ENCODE measurements around the gene SIAH1. TPM values are rescaled to one million over a fixed set of nuclear protein-coding genes. Genes with fewer than 3 reads are reported as not detected.

The SIAH1 gene
- total and polyA plus RNA-seq, 2 donors (not counting 1 experiment from before 2014, with no cell fraction given): 21.4 to 59.1 TPM

- H4K20me1 ChIP-seq (ENCODE audit: control insufficient read depth, extremely low read depth, insufficient read depth, low read length): no peaks in the 10 kb centered on the region
- no peaks in the 10 kb centered on the region for H3K79me2 ChIP-seq (ENCODE audit: control insufficient read depth, insufficient read depth, low read length)
- DNase-seq (ENCODE audit: low read depth in 2 of 2): no peak
- no peaks in the 10 kb centered on the region for H3K36me3 ChIP-seq (ENCODE audit: control insufficient read depth, insufficient read depth, low read length)
- TF ChIP-seq EZH2 (IDR thresholded peaks at IDR 0.05; ENCODE audit: low read length, missing control alignments): no peak
- TF ChIP-seq CTCF (conservative IDR thresholded peaks at IDR 0.05 in 1 of 2, IDR thresholded peaks at IDR 0.05 in 1 of 2; ENCODE audit: low read depth in 1 of 2, low read length in 2 of 2): no peak
- H3K27ac ChIP-seq (ENCODE audit: insufficient read depth, low read length): no peak overlapping the region
- no peaks in the 10 kb centered on the region for H3K9me3 ChIP-seq (ENCODE audit: control insufficient read depth, insufficient read depth, low read depth, low read length)
- no peak overlapping the region for H3K4me2 ChIP-seq (ENCODE audit: extremely low read depth, insufficient read depth, low read length)
- H3K4me1 ChIP-seq (ENCODE audit: control insufficient read depth, extremely low read depth, insufficient read depth, low read length): peaks cover 3% of the 10 kb centered on the region
- H2AFZ ChIP-seq (ENCODE audit: low read length): no peak overlapping the region
- H3K27me3 ChIP-seq (ENCODE audit: control insufficient read depth, insufficient read depth, low read length): no peaks in the 10 kb centered on the region
- no peak overlapping the region for H3K4me3 ChIP-seq (replicated peaks in 1 of 4; ENCODE audit: control extremely low read depth in 1 of 4, insufficient read depth in 1 of 4, low read depth in 3 of 4, low read length in 4 of 4)
- no peak overlapping the region for H3K9ac ChIP-seq (ENCODE audit: insufficient read depth, low read length)
These were observed 45.7 kb upstream of the SIAH1 start for GRCh38 chr16:48430890-48431289.

DNA sequence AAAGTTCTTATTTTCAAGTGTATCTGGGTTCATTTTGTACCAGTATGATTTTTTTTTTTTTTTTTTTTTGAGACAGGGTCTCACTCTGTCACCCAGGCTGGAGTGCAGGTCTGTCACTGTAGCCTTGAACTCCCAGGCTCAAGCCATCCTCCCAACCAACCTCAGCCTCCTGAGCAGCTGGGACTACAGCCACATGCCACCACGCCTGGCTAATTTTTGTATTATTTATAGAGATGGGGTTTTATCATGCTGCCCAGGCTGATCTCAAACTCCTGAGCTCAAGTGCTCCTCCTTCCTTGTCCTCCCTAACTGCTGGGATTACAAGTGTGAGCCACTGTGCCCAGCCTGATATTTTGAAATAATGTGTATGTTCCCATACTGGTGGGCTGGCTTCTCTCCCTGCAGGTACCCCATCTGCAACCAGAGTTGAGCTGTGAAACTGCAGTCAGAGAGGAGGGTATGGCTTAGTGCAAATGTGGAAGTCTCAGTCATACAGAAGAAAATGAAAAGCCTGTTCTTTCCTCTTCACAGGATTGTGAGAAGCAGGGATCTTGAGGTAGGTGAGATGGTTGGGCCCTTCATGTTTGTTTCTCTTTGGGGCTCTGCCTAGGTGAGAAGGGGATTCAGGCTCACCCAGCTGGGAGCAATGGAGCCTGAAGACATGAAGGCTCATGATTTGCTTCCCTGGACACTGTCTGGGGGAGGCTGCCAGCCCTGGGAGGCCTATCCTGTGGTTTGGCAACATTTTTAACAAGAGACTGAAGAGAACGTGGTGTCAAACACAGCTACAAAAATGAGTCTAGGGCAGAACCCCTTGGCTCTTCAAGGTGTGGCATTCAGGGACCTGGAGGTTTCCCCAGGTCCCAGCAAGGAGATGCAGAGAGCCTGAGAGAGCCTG, 41.3 kb upstream of the SIAH1 start:
- no peak overlapping the region for H2AFZ ChIP-seq (ENCODE audit: low read length)
- DNase-seq (ENCODE audit: low read depth in 2 of 2): peak; percentile 25 to 62
- no peaks in the 10 kb centered on the region for H4K20me1 ChIP-seq (ENCODE audit: control insufficient read depth, extremely low read depth, insufficient read depth, low read length)
- TF ChIP-seq CTCF (conservative IDR thresholded peaks at IDR 0.05 in 1 of 2, IDR thresholded peaks at IDR 0.05 in 1 of 2; ENCODE audit: low read depth in 1 of 2, low read length in 2 of 2): no peak
- no peaks in the 10 kb centered on the region for H3K9me3 ChIP-seq (ENCODE audit: control insufficient read depth, insufficient read depth, low read depth, low read length)
- no peak overlapping the region for H3K27ac ChIP-seq (ENCODE audit: insufficient read depth, low read length)
- H3K79me2 ChIP-seq (ENCODE audit: control insufficient read depth, insufficient read depth, low read length): no peaks in the 10 kb centered on the region
- no peaks in the 10 kb centered on the region for H3K27me3 ChIP-seq (ENCODE audit: control insufficient read depth, insufficient read depth, low read length)
- H3K4me1 ChIP-seq (ENCODE audit: control insufficient read depth, extremely low read depth, insufficient read depth, low read length): no peaks in the 10 kb centered on the region
- H3K36me3 ChIP-seq (ENCODE audit: control insufficient read depth, insufficient read depth, low read length): no peaks in the 10 kb centered on the region
- H3K4me2 ChIP-seq (ENCODE audit: extremely low read depth, insufficient read depth, low read length): no peak overlapping the region
- no peak overlapping the region for H3K4me3 ChIP-seq (replicated peaks in 1 of 4; ENCODE audit: control extremely low read depth in 1 of 4, insufficient read depth in 1 of 4, low read depth in 3 of 4, low read length in 4 of 4)
- H3K9ac ChIP-seq (ENCODE audit: insufficient read depth, low read length): no peak overlapping the region

DNA sequence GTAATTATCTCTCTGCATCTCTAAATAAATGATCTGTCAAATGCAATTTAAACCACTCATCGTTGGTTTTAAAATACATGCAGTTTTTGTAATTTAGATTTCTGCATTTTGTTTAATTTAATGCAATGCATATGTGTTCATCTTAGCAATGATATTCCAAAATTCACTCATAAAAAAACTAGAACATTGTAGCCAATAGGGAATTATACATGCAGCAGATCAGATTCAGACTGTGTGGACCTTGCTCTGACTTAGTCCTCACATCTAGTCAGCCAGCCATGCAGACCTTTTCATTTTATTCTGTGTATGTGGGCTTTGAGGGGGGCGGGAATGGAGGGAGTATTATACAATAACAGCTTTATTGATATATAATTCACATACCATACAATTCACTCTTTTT, 37.3 kb upstream of the SIAH1 start:
- no peak for DNase-seq (ENCODE audit: low read depth in 2 of 2)
- TF ChIP-seq CTCF (conservative IDR thresholded peaks at IDR 0.05 in 1 of 2, IDR thresholded peaks at IDR 0.05 in 1 of 2; ENCODE audit: low read depth in 1 of 2, low read length in 2 of 2): no peak
- no peak for TF ChIP-seq EZH2 (IDR thresholded peaks at IDR 0.05; ENCODE audit: low read length, missing control alignments)
- Histone ChIP-seq H3K9ac (ENCODE audit: insufficient read depth, low read length) (no peak overlapping the region), H3K4me2 (ENCODE audit: extremely low read depth, insufficient read depth, low read length) (no peak overlapping the region), H3K36me3 (ENCODE audit: control insufficient read depth, insufficient read depth, low read length) (no peaks in the 10 kb centered on the region), H3K4me3 (replicated peaks in 1 of 4; ENCODE audit: control extremely low read depth in 1 of 4, insufficient read depth in 1 of 4, low read depth in 3 of 4, low read length in 4 of 4) (no peak overlapping the region), H3K27ac (ENCODE audit: insufficient read depth, low read length) (no peak overlapping the region), H3K9me3 (ENCODE audit: control insufficient read depth, insufficient read depth, low read depth, low read length) (no peaks in the 10 kb centered on the region), H3K27me3 (ENCODE audit: control insufficient read depth, insufficient read depth, low read length) (no peaks in the 10 kb centered on the region), H4K20me1 (ENCODE audit: control insufficient read depth, extremely low read depth, insufficient read depth, low read length) (no peaks in the 10 kb centered on the region), H3K4me1 (ENCODE audit: control insufficient read depth, extremely low read depth, insufficient read depth, low read length) (no peaks in the 10 kb centered on the region), H2AFZ (ENCODE audit: low read length) (no peak overlapping the region), H3K79me2 (ENCODE audit: control insufficient read depth, insufficient read depth, low read length) (no peaks in the 10 kb centered on the region)

All from fibroblast of lung (primary cell).